Measurements from ENCODE around the gene PRR23E.

PRR23E gene

DNA sequence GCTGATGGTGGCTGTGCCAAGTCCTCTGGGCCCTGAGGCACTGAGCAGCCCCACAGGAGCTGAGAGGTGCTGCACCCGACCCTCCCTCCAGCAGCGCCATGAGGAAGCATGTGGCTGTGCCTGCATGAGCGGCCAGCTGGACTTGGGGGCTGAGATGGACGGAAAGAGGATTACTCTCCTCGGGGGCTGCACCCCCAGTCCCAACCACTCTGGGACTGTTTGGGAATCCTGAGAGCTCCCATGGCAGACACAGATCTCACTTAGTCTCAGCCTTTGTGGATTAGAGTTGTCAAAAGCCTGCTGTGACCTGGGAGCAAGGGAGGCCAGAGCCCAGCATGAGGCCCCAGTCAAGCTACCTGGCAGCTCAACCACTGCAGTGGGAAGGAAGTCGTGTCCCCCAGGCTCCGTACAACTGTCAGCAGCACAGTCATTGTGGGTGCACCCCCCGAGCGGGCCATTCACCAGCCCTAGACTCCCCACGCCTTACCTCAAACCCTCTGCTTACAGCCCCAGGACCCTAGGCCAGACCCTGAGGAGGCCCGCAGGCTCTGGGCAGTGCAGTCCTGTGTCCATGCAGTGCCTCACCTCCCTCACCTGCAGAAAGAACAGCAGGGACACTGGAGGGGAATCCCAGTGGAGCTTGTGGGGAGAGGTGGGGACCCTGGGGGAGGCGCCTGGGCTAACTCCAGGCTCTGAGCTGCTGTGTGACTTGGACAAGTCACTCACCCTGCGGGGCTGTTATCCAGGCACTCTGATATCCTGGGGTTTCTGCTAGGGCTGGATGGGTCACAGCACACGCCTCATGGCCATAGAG is 17.1 kb downstream of the PRR23E start:
- DNase-seq (ENCODE audit: low read depth) = no peak

DNA sequence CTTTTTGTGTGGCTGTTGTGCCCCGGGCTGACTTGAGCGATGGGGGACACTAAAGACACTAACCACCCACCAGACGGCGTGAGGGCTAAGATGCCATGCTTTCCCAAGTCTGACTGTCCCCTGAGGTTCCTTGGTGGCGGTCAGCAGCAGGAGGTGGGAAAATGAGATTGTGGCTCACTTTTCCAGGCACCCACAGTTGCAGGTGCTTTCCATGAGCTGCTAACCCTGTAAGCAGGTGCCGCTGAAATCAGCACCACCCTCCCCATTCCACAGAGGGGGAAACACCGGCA is 17.7 kb downstream of the PRR23E start:
- no peak for DNase-seq (ENCODE audit: low read depth)

DNA sequence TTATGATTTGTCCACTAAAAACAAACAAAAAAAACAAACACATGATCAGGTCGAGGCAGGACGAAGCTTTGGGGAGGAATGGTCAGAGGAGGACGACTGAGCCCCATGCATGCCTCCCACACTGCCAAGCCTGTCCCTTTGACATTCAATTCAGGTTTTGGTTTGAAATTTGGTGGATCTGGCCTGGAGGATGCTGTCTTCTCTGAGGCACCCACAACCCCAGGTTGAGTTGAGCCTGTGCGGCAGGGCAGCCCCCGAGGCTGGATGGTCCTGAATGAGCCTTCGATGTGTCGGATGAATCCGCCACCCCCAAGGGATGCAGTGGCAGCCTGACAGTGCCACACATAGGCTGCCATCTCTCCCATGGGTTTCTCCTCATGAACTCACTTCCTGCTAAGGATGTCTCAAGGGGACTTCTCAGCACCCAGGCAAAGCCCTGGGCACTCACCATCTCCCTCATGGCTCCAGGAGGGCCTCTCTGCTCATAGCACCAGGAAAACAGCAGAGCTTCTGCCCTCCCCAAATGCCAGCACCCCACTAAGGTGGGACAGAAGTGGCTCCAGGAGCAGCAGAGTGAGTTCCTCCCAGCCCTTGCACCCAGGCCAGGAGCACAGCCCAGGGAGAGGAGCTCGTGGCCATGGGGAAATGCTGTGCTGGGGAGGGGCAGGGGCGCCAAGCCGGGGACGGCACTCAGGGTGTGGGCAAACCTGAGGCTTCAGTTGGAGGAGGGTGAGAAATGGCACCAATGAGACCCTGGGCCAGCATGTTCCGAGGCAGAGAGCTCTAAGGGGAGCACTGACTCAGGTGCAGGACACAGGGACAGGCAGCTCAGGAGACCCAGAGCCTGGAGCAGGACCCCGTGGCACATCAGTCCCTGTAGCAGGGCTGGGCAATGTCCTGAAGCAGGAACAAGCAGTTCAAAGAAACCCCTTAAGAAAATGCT is 18.5 kb downstream of the PRR23E start:
- DNase-seq (ENCODE audit: low read depth) = no peak

DNA sequence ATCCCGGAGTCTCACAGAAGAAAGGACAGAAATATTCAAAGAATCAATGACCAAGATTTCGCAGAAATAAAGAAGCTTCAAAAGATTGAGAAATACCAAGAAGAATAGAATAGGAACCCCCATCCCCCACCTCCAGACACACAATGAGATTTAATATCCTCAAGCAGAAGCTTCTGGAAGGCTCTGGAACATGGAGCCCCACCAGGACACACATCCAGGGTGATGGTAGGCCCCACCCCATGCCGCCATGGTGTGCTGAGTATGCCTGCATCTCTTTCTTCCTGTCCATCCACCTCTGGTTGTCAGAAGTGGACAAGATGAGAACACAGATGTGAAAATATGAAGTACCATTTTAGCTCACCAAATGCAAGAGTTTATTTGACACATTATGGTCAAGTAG is 19.3 kb downstream of the PRR23E start:
- no peak for DNase-seq (ENCODE audit: low read depth)

DNA sequence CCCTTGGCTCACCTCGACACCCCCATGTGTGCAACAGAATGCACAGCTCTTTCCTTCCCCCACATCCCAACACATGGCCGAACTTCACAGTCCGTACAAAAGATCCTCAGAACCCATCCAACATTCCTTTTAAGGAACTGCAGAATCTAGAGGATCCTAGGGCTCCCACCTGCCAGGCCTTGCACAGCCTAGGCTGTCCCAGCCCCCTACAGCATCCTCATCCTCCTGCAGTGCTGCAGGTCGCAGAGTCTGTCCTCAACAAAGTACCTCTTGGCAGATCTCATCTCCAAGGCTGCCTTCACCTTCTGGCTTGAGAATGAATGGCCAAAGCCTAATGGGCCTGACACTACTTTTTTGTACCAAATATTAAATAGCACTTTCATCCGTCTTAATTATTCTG is 19.8 kb downstream of the PRR23E start:
- no peak for DNase-seq (ENCODE audit: low read depth)

DNA sequence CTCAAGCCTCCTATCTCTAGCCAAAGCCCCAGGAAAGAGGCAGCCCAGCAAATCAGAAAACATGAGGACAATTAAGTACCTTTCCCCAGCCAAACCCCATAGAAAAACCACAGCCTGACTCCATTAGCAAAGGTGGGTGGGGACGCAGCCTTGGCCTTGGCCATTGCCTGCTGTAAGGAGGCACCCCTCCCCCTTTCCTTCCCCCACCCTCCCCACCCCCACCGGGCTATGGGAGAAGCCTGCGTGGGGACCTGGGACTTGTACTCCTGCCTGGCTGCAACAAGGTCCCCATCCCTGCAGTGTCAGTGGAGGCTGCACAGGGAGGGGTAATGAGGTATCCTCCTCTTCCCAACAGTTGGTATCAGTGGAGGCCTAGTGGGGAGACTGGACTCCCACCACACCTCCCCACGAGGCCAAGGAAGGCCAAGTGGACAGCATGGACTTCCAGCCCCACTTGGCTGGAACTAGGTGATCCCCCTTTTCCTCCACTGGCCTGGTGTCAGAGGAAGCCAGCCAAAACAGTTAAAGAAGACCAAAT is 20.5 kb downstream of the PRR23E start:
- DNase-seq (ENCODE audit: low read depth) = no peak

DNA sequence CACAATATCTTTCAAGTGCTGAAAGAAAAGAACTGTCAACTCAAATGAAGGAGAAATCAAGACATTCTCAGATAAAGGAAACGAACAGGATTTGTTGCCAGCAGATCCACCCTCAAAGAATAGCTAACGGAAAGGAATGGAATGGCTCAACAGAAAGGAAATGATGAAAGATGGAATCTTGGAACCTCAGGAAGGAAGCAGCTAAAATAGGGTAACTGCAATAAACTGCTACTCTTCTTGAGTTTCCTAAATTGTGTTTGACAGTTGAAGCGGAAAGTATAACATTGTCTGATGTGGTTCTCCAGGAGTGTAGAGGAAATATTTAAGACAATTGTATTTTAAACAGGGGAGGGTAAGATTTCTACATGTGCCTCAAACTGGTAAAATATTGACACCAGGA is 22.0 kb downstream of the PRR23E start:
- DNase-seq (ENCODE audit: low read depth) = no peak

DNA sequence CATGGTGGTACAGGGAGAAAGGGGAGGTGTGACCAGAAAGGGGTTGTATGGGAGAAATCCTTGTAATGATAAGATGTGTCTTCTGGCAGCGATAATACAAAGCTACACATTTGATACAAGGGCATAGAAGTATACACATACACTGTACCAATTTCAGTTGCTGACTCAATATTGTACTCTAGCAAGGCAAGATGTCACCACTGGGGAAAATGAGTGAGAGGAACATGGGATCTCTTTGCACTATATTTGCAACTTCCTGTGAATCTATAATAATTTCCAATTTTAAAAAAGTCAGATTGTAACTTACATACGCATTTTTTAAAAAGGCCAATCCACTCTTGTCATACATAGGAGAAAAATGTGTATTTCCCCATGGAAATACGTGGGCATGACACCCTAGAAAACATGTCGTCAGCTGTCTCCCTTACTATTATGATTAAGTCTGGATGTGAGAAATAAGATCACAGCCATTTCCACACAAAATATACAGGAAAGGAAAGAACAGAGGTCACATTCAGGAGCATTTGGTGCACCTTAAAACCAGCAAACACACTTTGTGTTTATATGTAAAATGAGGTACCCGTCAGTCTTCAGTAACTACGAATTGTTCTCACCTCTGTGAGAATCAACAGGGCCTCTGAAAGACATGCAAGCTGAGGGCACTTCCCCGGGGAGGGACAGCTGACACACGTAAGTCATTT is 22.9 kb downstream of the PRR23E start:
- no peak for DNase-seq (ENCODE audit: low read depth)

DNA sequence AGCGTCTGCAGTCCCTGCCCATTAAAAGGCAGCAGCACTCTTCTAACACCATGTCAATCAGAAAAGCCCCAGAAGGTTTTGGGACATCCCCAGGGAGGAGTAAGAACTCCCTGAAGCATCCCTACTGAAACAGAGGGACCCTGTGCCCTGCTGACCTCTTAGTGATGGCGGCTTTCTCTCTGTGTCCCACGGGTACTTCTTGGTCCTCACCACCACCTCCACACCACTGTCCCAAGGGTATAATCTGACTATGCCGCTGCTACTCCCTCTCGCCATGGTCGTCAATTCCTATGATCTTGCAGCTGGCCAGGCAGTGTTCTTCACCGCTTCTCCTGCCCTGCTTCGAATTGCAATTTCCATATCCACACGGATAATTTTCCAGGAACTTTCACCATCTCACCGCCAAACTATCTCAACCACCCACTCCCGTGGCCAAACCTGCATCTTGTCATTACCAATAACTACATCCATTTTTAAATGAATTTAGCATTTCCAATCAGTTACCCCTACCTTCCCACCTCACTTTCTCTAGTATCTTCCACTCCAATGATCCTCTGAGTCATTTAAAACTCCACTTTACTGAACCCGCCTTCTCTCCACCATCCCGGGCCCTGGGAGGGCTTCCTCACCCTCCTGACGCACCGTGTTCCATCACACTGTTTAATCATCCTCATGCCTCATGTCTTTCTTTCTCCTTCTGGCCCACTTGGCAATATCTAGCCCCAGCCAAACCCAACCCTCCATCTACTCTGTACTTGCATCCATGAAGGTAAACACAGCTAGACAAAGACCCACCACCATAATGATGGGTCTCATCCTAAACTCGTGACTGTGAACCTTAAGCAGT is 23.7 kb downstream of the PRR23E start:
- DNase-seq (ENCODE audit: low read depth) = no peak

DNA sequence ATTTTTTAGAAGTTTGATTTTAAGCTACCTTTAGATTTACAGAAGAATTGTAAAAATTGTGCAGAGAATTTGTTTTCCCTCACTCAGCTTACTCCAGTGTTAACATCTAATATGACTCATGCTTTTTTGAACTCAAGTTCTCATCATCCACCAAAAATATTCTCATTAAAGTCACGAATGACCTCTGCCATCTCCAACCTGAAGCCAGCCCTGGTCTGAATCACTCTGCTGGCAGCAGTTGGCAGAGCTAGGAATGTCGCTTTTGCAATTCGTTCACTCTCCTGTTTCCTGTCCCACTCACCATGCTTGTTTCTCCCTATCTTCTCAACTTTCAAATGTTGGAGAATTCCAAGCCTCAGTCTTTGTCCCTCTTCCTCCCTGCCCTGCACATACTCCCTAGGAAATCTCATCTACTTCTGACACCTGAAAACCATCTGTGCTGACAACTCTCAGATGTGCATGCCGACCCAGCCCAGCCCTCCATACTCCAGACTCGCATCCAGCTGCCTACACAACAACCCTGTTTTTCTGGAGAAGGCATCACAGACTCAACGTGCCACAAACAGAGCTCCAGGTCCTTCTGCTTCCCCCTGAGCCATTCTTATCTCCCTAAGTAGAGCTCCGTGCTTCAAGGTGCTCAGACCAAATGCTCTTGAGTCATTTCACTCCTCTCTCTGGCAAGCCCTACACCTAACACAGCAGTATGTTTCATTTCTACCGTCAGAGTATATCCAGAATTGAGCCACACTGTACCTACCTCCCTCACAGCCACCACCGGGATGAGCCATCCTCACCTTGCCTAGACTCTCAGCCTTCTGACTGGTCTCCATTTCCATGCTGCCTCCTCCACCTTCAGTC is 24.9 kb downstream of the PRR23E start:
- DNase-seq (ENCODE audit: low read depth) = no peak

DNA sequence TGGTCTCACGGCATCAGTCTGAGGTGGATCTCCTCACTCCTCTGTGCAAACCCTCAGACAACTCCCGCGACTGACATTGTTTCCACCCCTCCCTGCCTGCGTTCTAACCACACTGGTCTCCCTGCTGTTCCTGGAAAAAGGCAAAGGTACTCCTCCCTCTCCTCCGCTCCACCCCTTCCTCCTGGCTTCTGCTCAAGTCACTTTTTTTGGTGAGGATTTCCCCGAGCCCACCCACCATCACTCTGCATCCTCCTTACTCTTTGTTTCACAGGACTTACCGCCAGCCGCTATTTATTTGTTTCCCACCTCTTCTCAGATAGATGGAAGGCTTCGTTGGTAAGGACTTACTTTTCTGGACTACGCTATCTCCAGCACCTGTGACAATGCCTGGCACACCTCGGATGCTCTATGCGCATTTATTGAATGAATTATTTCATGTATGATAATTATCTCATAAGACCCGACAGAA is 25.6 kb downstream of the PRR23E start:
- DNase-seq (ENCODE audit: low read depth) = no peak

DNA sequence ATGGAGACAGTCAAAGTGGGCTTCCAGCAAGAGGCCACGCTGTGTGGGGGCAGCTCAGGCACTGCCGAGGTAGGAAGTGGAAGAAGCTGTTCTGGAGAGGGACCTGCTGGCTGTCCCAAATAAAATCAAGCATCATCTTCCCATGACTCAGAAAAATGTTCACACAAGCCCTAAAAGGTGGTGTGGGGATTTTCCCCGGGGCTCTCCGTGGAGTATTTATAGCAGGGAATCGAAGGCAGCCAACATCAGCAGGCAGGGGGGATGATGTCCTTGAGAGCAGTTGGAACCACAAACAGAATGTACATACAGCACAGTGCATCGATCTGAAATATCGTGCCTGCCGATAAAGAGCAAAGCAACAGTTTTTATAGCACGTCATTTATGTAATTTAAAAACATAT is 27.6 kb downstream of the PRR23E start:
- DNase-seq (ENCODE audit: low read depth) = no peak

DNA sequence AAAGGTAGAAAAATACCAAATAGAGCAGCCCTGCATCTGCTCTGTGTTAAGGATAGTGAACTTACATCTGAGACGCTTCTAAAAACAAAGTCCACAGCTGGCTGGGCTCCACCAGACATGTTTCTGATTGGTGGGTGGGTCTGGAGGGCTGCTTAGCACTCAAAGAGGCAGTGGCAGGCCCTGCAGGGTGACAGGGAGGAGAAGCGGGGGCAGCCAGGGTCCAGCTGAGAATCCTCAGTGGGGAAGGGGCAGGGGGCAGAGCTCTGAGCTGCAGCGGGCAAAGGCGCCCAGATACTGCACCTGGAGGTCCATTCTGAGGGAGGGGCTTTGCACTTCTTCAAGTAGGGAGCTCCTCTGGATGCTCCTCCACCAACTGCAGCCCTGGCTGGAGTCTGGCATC is 28.1 kb downstream of the PRR23E start:
- no peak for DNase-seq (ENCODE audit: low read depth)

DNA sequence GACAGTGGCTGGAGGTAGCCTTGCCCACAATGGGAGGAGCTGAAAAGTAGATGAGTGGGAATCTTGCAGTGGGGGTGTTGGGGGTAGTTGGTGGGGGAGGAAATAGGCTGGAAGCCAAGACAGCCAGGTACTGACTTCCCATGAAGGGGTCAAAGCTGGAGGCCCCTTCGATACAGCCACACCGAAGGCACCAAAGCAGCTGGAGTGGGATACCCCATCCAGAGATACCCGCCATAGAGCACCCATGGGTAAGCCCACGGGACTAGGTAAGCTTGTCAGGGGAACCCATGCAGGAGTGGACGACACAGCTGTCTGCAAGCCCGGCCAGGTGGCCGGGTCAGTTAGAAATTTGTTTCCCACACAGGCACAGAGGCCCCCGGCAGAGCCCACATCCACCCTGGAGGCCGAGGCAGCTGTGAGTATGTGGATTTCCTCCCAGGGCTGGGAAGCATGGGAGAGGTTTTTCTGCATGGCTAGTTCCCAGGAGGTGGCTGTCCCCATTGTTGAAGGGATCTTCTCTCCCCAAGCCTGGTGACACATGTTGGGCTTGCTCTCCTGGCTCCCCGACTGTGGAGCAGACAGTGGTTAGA is 28.6 kb downstream of the PRR23E start:
- DNase-seq (ENCODE audit: low read depth) = no peak

DNA sequence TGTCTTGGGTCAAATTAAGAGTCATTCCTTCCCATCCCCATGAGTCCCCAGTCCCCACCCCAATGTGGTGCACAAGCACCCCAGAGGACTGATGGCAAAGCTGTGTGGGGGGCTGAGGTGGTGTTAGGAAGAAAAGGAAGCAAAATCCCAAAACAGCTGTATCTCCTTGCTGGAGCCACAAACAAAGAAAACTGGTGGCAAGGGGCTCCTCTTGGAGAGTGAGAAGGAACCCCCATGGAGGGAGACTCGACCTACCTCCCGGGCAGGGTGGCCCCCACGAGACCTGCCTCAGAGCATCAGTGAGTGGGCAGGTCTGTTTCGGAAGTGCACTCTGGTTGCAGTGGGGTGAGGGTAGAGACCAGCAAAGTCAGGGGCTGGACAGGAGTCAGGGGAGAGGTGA is 29.2 kb downstream of the PRR23E start:
- DNase-seq (ENCODE audit: low read depth) = no peak

DNA sequence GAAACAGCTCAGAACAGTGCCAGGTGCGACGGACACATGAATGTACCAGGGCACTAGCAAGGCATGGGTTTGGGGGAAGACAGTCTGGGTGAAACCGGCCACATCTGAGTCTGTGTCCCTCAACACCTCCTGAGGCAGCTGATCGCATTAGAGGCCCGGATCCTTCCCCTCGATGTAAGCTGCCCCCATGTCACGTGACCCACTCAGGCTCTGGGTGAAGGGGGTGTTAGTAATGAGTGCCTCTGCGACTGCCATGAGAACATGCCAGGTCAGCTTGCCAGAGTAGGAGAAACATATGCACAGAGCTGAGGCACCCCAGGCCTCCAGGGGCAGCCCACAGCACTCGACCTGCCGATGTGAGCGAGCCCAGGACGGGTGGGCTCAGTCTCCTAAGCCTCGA is 29.7 kb downstream of the PRR23E start:
- DNase-seq (ENCODE audit: low read depth) = no peak

DNA sequence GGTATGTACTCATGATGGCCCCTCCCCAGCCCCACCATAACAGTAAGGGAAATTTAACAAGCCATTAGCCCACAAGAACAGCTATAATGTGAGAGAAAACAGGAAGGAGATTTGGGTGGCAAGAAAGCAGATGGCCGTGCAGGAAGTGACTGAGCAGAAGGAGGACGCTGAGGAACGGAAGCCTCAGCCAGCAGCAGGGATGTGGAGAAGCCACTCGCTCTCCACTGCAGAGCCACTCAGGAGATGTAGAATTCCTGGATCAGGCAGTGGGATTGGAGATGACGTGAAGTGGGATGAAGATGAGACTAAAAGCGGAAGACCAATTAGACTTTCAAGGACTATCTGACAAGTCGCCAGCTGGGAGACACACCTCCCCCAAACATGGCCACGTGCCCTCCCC is 31.2 kb downstream of the PRR23E start:
- DNase-seq (ENCODE audit: low read depth) = no peak

DNA sequence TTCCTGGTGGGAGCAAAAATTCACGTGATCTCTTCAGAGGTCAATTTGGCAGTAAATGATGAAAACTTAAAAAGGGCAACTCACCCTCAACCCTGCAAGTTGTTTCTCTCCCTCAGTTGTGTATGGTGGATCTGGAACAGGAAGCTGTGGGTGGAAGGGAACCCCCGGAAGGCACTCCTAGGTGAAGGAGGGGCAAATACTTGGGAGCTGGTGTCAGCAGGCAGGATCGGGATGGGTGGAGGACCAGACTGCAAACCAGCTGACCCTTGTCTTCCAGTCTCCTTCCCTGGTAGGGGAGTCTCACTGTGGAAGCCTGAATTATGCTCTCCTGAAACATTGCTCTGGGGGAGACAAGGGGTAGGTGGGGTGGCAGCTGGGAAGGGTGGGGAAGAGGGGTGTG is 33.5 kb downstream of the PRR23E start:
- DNase-seq (ENCODE audit: low read depth) = no peak

DNA sequence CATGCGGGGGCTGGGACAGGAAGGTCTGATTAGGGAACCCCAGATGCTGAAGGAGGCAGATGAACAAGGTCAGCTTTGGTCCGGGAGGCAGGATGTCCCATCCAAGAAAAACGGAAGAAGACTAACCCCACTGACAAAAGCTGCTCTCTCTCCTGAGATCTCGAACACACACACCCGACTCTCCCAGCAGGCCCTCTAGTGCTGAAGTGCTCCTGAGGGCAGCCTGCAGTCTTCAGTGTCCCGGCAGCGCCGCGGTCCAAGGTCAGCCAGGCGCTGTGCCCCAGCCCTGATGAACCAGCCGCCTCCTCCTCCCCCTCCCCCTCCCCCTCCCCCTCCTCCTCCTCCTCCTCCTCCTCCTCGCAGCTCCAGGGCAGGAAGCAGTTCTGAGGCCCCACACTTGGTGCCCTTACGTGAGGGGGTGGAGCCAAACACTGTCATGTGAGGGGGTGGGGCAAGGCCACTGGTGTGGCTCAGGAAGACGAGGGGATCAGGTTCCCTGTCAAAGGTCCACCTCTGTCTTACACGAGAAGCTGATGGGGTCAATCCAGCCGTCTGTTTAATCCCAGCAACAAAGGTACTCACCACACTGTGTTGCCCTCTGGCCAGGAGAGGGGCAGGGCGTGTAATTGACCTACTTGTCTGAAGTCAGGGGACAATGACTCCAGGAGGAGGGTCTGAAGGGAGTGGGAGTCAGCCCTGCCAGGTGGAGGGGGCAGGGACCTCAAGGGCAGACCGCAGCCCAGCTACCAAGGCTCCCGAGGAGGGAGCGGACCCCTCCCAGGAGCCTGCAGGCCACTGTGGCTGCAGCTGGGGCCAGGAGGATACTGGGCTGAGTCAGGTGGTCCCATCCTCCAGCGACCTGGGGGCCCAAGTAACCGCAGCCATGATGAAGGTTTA is 34.3 kb downstream of the PRR23E start:
- no peak for DNase-seq (ENCODE audit: low read depth)

All from stimulated activated CD8-positive, alpha-beta memory T cell treated with anti-CD3 and anti-CD28 coated beads, Interleukin-12 subunit alpha, Interleukin-12 subunit beta, amount 100 ng/mL, for 1 hour (primary cell).